Fibroblast of skin of left quadriceps (primary cell): ENCODE measurements around the gene ZNF311.
"Not testable (repeated sequence)": the region's sequence is repeated elsewhere in the genome, so short reads cannot be mapped to it uniquely, and the experiment has no call there.

ENCODE experiments used
- DNase-seq, 2 experiments: peaks; one replicate each; pipeline ENCODE4 v3.0.0-alpha.2; 2013; ENCODE audit warnings: low read depth in 2 of 2

The ZNF311 gene

GRCh38 chr6:28953585-28954258 lies 51.4 kb downstream of the ZNF311 start:
- no peak for DNase-seq

- DNase-seq, result peak in 1 of 2 experiments; percentile 35
Observed at GRCh38 chr6:28953039-28953584, 52.0 kb downstream of the ZNF311 start.

- DNase-seq, result not testable (repeated sequence)
Observed at GRCh38 chr6:28949656-28950195, 55.4 kb downstream of the ZNF311 start.

- DNase-seq, result no peak
Observed at GRCh38 chr6:28948782-28949486, 56.2 kb downstream of the ZNF311 start.

- no peak for DNase-seq
Observed at GRCh38 chr6:28947831-28948270, 57.3 kb downstream of the ZNF311 start.

- no peak for DNase-seq
Observed at GRCh38 chr6:28947067-28947765, 57.9 kb downstream of the ZNF311 start.

GRCh38 chr6:28945349-28945748 lies 59.8 kb downstream of the ZNF311 start:
- no peak for DNase-seq
